GM18519 (cell line): ENCODE data around the gene NENF.
"Not testable (repeated sequence)": the region's sequence is repeated elsewhere in the genome, so short reads cannot be mapped to it uniquely, and the experiment has no call there.

Experiments used
- ATAC-seq: cut with Tn5 transposase; IDR thresholded peaks from one replicate; pipeline ENCODE4 v1.9.1; 2021; ENCODE audit warnings: mild to moderate bottlenecking, moderate library complexity; ENCODE audit not compliant: unreplicated experiment, low FRiP score

The NENF gene

GRCh38 chr1:212478467-212479025, 45.8 kb downstream of the NENF start:
- no peak for ATAC-seq

DNA sequence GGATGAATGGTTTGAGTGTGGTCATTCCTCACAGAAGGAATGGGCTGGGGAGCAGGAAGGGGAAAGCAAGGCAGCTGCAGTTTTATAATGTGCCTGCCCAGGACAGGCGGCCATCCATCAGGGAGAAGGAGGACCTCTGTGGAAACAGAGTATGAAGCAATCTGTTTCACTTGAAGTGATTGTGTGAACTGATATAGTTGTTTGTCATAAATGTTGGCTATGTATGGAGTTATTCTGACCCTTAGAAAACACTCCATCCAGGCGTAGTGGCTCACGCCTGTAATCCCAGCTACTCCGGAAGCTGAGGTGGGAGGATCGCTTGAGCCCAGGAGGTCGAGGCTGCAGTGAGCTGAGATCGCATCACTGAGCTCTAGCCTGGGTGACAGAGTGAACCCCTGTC, 46.5 kb downstream of the NENF start:
- ATAC-seq, result no peak

DNA sequence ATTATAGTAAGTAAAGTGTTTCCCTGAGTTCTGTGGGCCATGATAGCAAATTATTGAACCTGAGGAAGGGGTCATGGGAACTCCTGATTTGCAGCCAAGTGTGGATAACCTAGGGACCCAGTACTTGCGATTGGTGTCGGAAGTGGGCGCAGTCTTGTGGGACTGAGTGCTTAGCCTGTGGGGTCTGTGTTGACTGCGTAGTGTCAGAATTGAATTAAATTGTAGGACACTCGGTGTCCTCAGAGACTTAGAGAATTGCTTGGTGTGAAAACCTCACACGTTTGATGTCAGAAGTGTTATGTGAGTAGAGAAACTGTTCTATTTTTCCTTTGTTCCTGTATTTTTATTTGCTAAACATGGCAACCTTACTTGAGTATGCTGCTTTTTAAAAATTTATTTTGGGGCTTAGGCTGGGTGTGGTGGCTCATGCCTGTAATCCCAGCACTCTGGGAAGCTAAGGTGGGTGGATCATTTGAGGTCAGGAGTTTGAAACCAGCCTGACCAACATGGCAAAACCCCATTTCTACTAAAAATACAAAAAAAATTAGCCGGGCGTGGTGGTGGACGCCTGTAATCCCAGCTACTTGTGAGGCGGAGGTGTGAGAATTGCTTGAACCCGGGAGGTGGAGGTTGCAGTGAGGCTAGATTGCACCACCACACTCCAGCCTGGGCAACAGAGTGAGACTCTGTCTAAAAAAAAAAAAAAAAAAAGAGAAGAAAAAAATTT, 48.2 kb downstream of the NENF start:
- ATAC-seq, result not testable (repeated sequence)

GRCh38 chr1:212481438-212481767, 48.7 kb downstream of the NENF start:
- no peak for ATAC-seq

DNA sequence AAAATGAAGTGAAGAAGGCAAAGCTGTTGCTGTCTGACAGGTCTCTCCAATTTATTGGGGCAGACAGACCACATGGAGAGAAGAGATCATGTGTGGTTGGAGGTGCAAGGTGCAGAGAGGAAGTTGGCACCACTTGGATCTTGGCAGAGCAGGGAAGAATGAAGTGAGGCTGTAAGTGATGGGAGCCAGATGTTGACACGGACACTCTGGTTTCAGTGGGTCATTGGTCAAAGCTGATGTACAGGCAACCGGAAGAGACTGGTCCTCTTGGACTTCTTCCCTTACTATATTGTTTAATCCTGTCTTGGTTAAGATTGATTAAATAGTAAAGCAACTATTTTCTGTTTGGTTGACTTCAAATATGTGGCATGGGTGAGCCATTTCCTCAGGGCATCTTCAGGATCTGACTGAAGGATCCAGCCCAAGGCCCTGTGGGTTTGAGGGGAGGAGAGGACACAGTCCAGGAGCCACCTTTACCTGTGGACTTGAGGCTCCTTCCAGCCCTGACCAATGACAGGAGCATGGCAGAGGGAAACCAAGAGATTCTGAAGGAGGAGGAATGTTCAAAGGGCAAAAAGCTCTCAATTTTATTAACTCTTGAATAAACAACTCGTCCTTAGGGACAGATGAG, 49.4 kb downstream of the NENF start:
- ATAC-seq, result no peak

DNA sequence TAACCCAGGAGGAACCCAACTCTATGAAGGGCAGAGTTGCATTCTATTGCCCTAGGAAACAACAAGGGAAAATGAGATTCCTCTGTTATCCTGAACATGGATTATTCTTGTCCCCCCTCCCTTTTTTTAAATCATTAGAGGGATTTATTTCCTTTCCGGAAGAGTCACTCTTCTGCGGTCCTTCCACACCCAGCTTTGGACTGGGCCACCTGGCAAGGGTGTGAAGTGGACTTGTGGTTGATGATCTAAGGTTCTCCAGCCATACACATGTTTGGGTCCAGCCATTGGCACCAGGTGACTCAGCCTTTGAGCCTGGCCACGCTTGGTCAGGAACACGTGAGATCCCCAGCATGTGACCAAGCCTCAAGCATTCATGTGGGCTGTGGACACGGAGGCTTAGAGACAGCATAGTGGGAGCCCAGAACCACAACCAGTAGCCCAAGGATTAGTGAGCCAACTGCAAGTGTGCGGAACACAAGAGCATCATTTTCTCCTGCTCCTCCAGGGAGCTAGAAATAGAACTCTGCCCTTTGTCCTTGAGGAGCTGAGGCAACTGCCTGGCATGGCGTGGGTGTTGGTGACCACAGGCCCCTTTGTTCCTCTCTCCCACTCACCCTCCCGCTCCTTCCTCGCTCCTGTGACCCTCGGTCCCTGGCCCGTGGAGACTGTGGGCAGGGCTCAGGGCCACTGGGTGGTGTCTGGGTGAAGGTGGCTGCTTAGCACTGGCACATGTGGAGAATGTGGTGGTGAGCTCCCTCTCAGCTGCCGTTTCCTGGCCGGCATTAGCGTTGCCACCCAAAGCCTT, 50.1 kb downstream of the NENF start:
- ATAC-seq, result no peak

- ATAC-seq, result no peak
These were observed 52.2 kb downstream of the NENF start for GRCh38 chr1:212484701-212485570.

- no peak for ATAC-seq
These were observed 52.8 kb downstream of the NENF start for GRCh38 chr1:212485571-212485912.

DNA sequence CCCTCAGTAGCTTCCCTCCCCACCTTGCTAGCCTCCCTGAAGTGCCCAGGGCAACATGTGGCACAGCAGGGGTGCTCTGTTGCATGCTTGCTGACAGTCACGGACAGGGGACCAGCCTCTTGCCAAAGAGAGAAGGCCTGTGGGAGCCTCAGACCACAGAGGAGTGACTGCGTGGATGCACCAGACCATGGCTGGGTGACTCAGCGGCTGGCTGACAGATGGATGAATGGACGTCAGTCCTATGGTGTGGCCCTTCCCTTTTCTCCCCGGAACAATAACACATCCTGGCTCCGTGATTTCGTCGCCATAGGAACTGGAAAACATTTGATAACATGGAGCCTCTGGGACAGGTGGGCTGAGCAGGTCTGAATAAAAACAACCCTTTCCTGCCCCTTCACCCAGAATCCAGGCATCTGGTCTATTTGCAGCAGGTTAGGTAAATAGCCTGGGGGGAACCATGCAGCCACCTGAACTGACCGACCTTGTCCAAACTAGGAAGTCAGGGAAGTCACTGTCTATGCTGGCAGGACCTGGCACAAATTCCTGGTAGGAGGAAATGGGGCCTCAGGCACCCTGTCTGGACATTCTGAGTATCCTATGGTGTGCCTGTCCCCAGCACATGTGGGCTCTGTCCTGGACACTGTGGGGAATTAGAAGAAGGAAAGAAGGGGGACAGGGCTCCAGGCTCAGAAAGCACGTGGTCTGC, 53.3 kb downstream of the NENF start:
- ATAC-seq, result no peak

- no peak for ATAC-seq
These were observed 53.9 kb downstream of the NENF start for GRCh38 chr1:212486619-212486975.

- ATAC-seq, result no peak
These were observed 54.6 kb downstream of the NENF start for GRCh38 chr1:212487286-212487685.

- ATAC-seq, result no peak
These were observed 55.2 kb downstream of the NENF start for GRCh38 chr1:212487774-212488435.

DNA sequence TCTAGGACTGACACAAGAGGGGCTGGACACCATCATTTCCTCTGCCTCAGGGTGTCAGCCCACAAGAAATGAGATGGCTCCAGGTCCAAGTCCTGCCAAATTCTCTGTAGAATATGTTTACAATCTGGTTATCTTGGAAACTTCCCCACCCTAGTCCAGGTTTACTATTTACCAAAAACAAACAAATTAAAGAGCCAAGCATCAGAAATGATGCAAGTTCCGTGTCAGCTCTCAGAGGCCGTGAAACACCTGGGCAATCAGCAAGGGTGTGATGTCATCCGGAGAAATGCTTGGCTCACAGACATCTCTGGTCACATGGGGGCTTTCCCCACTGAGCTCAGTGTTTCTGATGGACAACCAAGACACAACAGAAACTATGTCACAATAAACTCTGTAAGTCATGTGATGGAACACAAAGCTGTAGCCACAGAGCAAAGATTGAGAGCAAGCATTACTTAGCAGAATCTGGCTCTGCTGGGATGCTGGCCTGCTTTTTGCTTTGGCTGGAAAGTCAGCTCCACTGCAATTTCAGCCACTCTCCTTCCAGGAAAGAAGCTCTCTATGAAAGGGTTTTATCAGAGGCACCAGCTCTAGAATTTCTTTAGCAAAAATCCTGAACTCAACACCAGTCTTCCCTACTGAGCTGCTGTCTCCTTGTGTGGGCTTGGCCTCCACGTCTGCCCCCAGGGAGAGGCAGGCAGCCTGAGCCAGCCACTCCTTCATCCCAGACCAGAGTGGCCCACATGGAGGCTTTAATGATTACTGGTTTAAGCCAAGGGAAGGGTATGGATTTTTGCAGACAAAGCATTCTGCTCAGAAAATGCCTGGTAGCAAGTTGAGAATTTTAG, 55.9 kb downstream of the NENF start:
- ATAC-seq, result peak; percentile 64

- ATAC-seq, result no peak
These were observed 56.7 kb downstream of the NENF start for GRCh38 chr1:212489284-212489859.

DNA sequence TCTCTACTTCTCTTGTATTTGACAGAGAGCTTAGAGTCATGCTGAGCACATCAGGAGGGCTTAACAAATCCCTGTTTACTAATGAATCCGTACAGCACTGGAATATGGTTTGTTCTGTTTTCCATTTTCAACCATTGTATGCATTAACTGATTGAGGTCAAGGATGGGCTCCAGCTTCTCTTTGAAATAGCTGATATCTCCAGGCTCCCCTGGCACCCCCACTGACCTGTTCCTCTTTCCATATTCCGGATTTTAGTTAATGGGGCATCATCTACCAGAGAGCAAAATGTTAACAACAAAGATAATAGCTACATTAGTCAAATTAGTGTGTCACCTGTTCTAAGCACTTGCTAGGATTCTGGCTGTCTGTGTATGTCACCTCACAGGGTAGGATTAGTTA, 57.6 kb downstream of the NENF start:
- ATAC-seq, result no peak

- ATAC-seq, result no peak
These were observed 58.7 kb downstream of the NENF start for GRCh38 chr1:212491454-212491853.
